Activated CD4-positive, alpha-beta T cell treated with anti-CD3 and anti-CD28 coated beads for 48 hours (primary cell): ENCODE results near the gene CD68.

Experiments
- DNase-seq: peaks from one replicate; pipeline ENCODE4 v3.0.0-alpha.2; 2020

CD68 gene

GRCh38 chr17:7579001-7579833 is at the start of gene CD68:
TSS of gene CD68 (plus strand) at chr17:7579638. CDS start at chr17:7579678, 40 bp downstream.
- peak; percentile 85 for DNase-seq

GRCh38 chr17:7530023-7530900 is 49.2 kb upstream of the CD68 start:
- DNase-seq, result no peak

GRCh38 chr17:7538050-7538449 is 41.4 kb upstream of the CD68 start:
- DNase-seq, result no peak

- no peak for DNase-seq
Measured at GRCh38 chr17:7538891-7539545, 40.4 kb upstream of the CD68 start.

GRCh38 chr17:7541074-7541621 is 38.3 kb upstream of the CD68 start:
- no peak for DNase-seq

- DNase-seq, result no peak
Measured at GRCh38 chr17:7544911-7545310, 34.5 kb upstream of the CD68 start.

GRCh38 chr17:7548585-7549400 is 30.6 kb upstream of the CD68 start, which contains the start of gene TNFSF12:
TSS of gene TNFSF12 (plus strand) at chr17:7549058. CDS start at chr17:7549154, 96 bp downstream.
- peak; percentile 64 for DNase-seq

- peak; percentile 63 for DNase-seq
Measured at GRCh38 chr17:7549401-7550055, 29.9 kb upstream of the CD68 start.

- DNase-seq, result no peak
Measured at GRCh38 chr17:7550344-7550743, 29.1 kb upstream of the CD68 start.

- no peak for DNase-seq
Measured at GRCh38 chr17:7551396-7551795, 28.0 kb upstream of the CD68 start.

- DNase-seq, result peak; percentile 26
Measured at GRCh38 chr17:7552621-7553051, 26.8 kb upstream of the CD68 start.

GRCh38 chr17:7553356-7553755 is 26.1 kb upstream of the CD68 start:
- no peak for DNase-seq

GRCh38 chr17:7555320-7555948 is 24.0 kb upstream of the CD68 start:
- DNase-seq, result no peak

GRCh38 chr17:7556627-7557026 is 22.8 kb upstream of the CD68 start:
- no peak for DNase-seq

GRCh38 chr17:7557147-7557764 is 22.2 kb upstream of the CD68 start:
- DNase-seq, result no peak

- peak; percentile 38 for DNase-seq
Measured at GRCh38 chr17:7557775-7558543, 21.5 kb upstream of the CD68 start.

GRCh38 chr17:7558544-7559319 is 20.7 kb upstream of the CD68 start, which contains the start of gene TNFSF13:
TSS of gene TNFSF13 (plus strand) at chr17:7558750. CDS start at chr17:7559040, 290 bp downstream.
- DNase-seq, result no peak

- no peak for DNase-seq
Measured at GRCh38 chr17:7559320-7560171, 19.9 kb upstream of the CD68 start.
